Femur (tissue), 1 donor: Measurements from ENCODE around the gene VRK2.
"Not testable (repeated sequence)": the region's sequence is repeated elsewhere in the genome, so short reads cannot be mapped to it uniquely, and the experiment has no call there.

ENCODE experiments used
- DNase-seq: peaks from one replicate; pipeline ENCODE4 v3.0.0-alpha.2; 2017

Gene VRK2

GRCh38 chr2:58170334-58170933 is 123.8 kb downstream of the VRK2 start:
- DNase-seq: not testable (repeated sequence)

GRCh38 chr2:58171831-58172230 is 125.2 kb downstream of the VRK2 start:
- DNase-seq: not testable (repeated sequence)

- not testable (repeated sequence) for DNase-seq
These were observed 130.6 kb downstream of the VRK2 start for GRCh38 chr2:58177187-58177586.

GRCh38 chr2:58180175-58180574 is 133.6 kb downstream of the VRK2 start:
- not testable (repeated sequence) for DNase-seq

- no peak for DNase-seq
These were observed 134.0 kb downstream of the VRK2 start for GRCh38 chr2:58180635-58181034.

GRCh38 chr2:58182527-58182926 is 135.9 kb downstream of the VRK2 start:
- DNase-seq: no peak

- DNase-seq: no peak
These were observed 139.9 kb downstream of the VRK2 start for GRCh38 chr2:58186501-58186900.

GRCh38 chr2:58187022-58187421 is 140.4 kb downstream of the VRK2 start:
- not testable (repeated sequence) for DNase-seq

- DNase-seq: no peak
These were observed 147.9 kb downstream of the VRK2 start for GRCh38 chr2:58194458-58194857.

- DNase-seq: no peak
These were observed 149.1 kb downstream of the VRK2 start for GRCh38 chr2:58195662-58196061.

GRCh38 chr2:58197894-58198293 is 151.3 kb downstream of the VRK2 start:
- no peak for DNase-seq

GRCh38 chr2:58202404-58202803 is 155.8 kb downstream of the VRK2 start:
- DNase-seq: no peak

- no peak for DNase-seq
These were observed 156.4 kb downstream of the VRK2 start for GRCh38 chr2:58203018-58203417.

GRCh38 chr2:58204195-58204959 is 157.8 kb downstream of the VRK2 start:
- no peak for DNase-seq

- DNase-seq: no peak
These were observed 160.2 kb downstream of the VRK2 start for GRCh38 chr2:58206785-58207184.

GRCh38 chr2:58207189-58207588 is 160.6 kb downstream of the VRK2 start:
- DNase-seq: no peak
